Measurements from ENCODE around the gene VAMP2.

Gene VAMP2

GRCh38 chr17:8142887-8143580 lies 19.7 kb downstream of the VAMP2 start:
- no peak for DNase-seq (ENCODE audit: low read depth)

GRCh38 chr17:8142158-8142886 lies 20.4 kb downstream of the VAMP2 start:
- DNase-seq (ENCODE audit: low read depth) = no peak

GRCh38 chr17:8141741-8142140 lies 21.0 kb downstream of the VAMP2 start:
- DNase-seq (ENCODE audit: low read depth) = no peak

GRCh38 chr17:8141045-8141444 lies 21.7 kb downstream of the VAMP2 start:
- DNase-seq (ENCODE audit: low read depth) = no peak

- DNase-seq (ENCODE audit: low read depth) = no peak
Measured at GRCh38 chr17:8140065-8141029, 22.4 kb downstream of the VAMP2 start.

GRCh38 chr17:8138672-8139371 lies 23.9 kb downstream of the VAMP2 start:
- DNase-seq (ENCODE audit: low read depth) = peak; percentile 83

GRCh38 chr17:8138374-8138671 lies 24.4 kb downstream of the VAMP2 start:
- DNase-seq (ENCODE audit: low read depth) = no peak

- DNase-seq (ENCODE audit: low read depth) = no peak
Measured at GRCh38 chr17:8137645-8138373, 24.9 kb downstream of the VAMP2 start.

- no peak for DNase-seq (ENCODE audit: low read depth)
Measured at GRCh38 chr17:8133941-8134340, 28.8 kb downstream of the VAMP2 start.

- DNase-seq (ENCODE audit: low read depth) = no peak
Measured at GRCh38 chr17:8133399-8133798, 29.3 kb downstream of the VAMP2 start.

- no peak for DNase-seq (ENCODE audit: low read depth)
Measured at GRCh38 chr17:8131844-8132441, 30.8 kb downstream of the VAMP2 start.

- DNase-seq (ENCODE audit: low read depth) = no peak
Measured at GRCh38 chr17:8128125-8128784, 34.5 kb downstream of the VAMP2 start.

GRCh38 chr17:8126491-8127066 lies 36.2 kb downstream of the VAMP2 start:
- DNase-seq (ENCODE audit: low read depth) = no peak

- DNase-seq (ENCODE audit: low read depth) = no peak
Measured at GRCh38 chr17:8125947-8126490, 36.7 kb downstream of the VAMP2 start.

GRCh38 chr17:8125154-8125946 lies 37.4 kb downstream of the VAMP2 start:
- DNase-seq (ENCODE audit: low read depth) = peak; percentile 65

- no peak for DNase-seq (ENCODE audit: low read depth)
Measured at GRCh38 chr17:8124350-8125153, 38.2 kb downstream of the VAMP2 start.

GRCh38 chr17:8123695-8124349 lies 38.9 kb downstream of the VAMP2 start, which contains the start of gene HES7:
TSS of gene HES7 (minus strand) at chr17:8124106. CDS start at chr17:8124084, 22 bp downstream.
- no peak for DNase-seq (ENCODE audit: low read depth)
